HCT116 (cell line): Measurements from ENCODE around the gene STIM1. TPM values are rescaled to one million over a fixed set of nuclear protein-coding genes. Genes with fewer than 3 reads are reported as not detected.
"Not testable (repeated sequence)": the region's sequence is repeated elsewhere in the genome, so short reads cannot be mapped to it uniquely, and the experiment has no call there.

Source experiments
- ATAC-seq: fragments of 200-7000 bp; cut with Tn5 transposase; 2 replicates; pipeline ENCODE4 v1.9.1; 2020; ENCODE audit warnings: mild to moderate bottlenecking, moderate library complexity
- BruUV-seq: library from RNA; stranded (reverse); fragments of 400-500 nt; replicated peaks from 2 replicates; lab custom pipeline; 2021; lab: Mats Ljungman, UMichigan
- CTCF ChIA-PET: fragments of 300-600 bp; sonication (Branson Sonifier 250); formaldehyde crosslinking; loops from one replicate; lab custom pipeline; 2021; ENCODE audit warnings: antibody characterized with exemption; lab: Charles Lee
- POLR2A ChIA-PET: fragments of 300-600, 350-600 bp; sonication (Branson Sonifier 250); formaldehyde crosslinking; loops from one replicate; lab custom pipeline; 2021; ENCODE audit warnings: antibody characterized with exemption; lab: Charles Lee
- RAD21 ChIA-PET, 2 experiments: fragments of 300-600 bp; sonication (Branson Sonifier 250); formaldehyde crosslinking; loops; one replicate each; lab custom pipeline; 2023; ENCODE audit warnings: low total read pairs in 2 of 2; ENCODE audit not compliant: uncharacterized antibody in 2 of 2, unreplicated experiment in 2 of 2, low non-redundant PET in 1 of 2; lab: Charles Lee
- DNase-seq: peaks from one replicate; pipeline ENCODE4 v3.0.0-alpha.2; 2010; ENCODE audit warnings: low read depth, low spot score
- H2AFZ ChIP-seq: fragments of 200-600 bp; shearing (Covaris generic), sonication (generic); 2 replicates; pipeline ENCODE4 v1.6.1; 2017; ENCODE audit warnings: low read depth, mixed run types, mixed read lengths, antibody characterized with exemption, low read length; ENCODE audit not compliant: poor library complexity, severe bottlenecking
- H3K27ac ChIP-seq: 2 replicates; pipeline ENCODE4 v1.5.1; 2012; ENCODE audit warnings: low read depth, low read length
- H3K27me3 ChIP-seq: fragments of 200-600 bp; sonication (generic); 2 replicates; pipeline ENCODE4 v1.6.1; 2016; ENCODE audit warnings: mixed run types, low read length, mixed read lengths; ENCODE audit not compliant: insufficient read depth
- H3K36me3 ChIP-seq, 2 experiments: fragments of 200-500 bp in 1 of 2; fragments of 200-600 bp in 1 of 2; sonication (Bioruptor generic) in 1 of 2; sonication (generic) in 1 of 2; 2 replicates each; pipeline versions ENCODE4 v1.5.1 to v1.6.1; 2014 to 2016; ENCODE audit warnings: low read length in 2 of 2, inconsistent platforms in 1 of 2, mixed read lengths in 1 of 2, mixed run types in 1 of 2; ENCODE audit not compliant: insufficient read depth in 2 of 2, control insufficient read depth in 1 of 2
- H3K4me1 ChIP-seq, 2 experiments: fragments of 200-600 bp in 1 of 2; sonication (generic) in 1 of 2; 2 replicates each; pipeline versions ENCODE4 v1.5.1 to v1.6.1; 2012 to 2017; ENCODE audit warnings: low read length in 2 of 2, inconsistent platforms in 1 of 2, mild to moderate bottlenecking in 1 of 2, mixed read lengths in 1 of 2, mixed run types in 1 of 2, moderate library complexity in 1 of 2; ENCODE audit not compliant: insufficient read depth in 2 of 2, control insufficient read depth in 1 of 2
- H3K4me2 ChIP-seq: fragments of 200-600 bp; sonication (generic); 2 replicates; pipeline ENCODE4 v1.6.1; 2017; ENCODE audit warnings: mixed run types, low read length, mixed read lengths
- H3K4me3 ChIP-seq, 2 experiments: fragments of 200-600 bp in 1 of 2; sonication (generic) in 1 of 2; replicated peaks in 1 of 2; 2 replicates each; pipeline ENCODE4 v1.5.1; 2011 to 2016; ENCODE audit warnings: low read length in 2 of 2, control low read depth in 1 of 2, low read depth in 1 of 2, mild to moderate bottlenecking in 1 of 2, mixed read lengths in 1 of 2, mixed run types in 1 of 2
- H3K79me2 ChIP-seq: fragments of 200-600 bp; sonication (generic); 2 replicates; pipeline ENCODE4 v1.6.1; 2017; ENCODE audit warnings: mild to moderate bottlenecking, mixed run types, low read length, moderate library complexity, mixed read lengths; ENCODE audit not compliant: insufficient read depth
- H3K9ac ChIP-seq: fragments of 200-600 bp; sonication (generic); 2 replicates; pipeline ENCODE4 v1.6.1; 2016; ENCODE audit warnings: low read length, mixed read lengths
- H3K9me2 ChIP-seq: fragments of 200-600 bp; sonication (generic), shearing (Covaris generic); 2 replicates; pipeline ENCODE4 v1.6.1; 2017; ENCODE audit warnings: mixed run types, mild to moderate bottlenecking, moderate library complexity; ENCODE audit not compliant: insufficient read depth
- H3K9me3 ChIP-seq, 2 experiments: fragments of 200-500 bp in 1 of 2; fragments of 200-600 bp in 1 of 2; sonication (Bioruptor generic) in 1 of 2; sonication (generic) in 1 of 2; 2 replicates each; pipeline ENCODE4 v1.6.1; 2014 to 2017; ENCODE audit warnings: low read length in 2 of 2, mixed read lengths in 2 of 2, inconsistent platforms in 1 of 2, low read depth in 1 of 2, mild to moderate bottlenecking in 1 of 2, mixed run types in 1 of 2, moderate library complexity in 1 of 2; ENCODE audit not compliant: control insufficient read depth in 1 of 2, insufficient read depth in 1 of 2
- H4K20me1 ChIP-seq: fragments of 200-600 bp; sonication (generic), shearing (Covaris generic); 2 replicates; pipeline ENCODE4 v1.6.1; 2017; ENCODE audit warnings: mixed run types, mild to moderate bottlenecking, moderate library complexity; ENCODE audit not compliant: insufficient read depth
- EGR1 ChIP-seq: IDR thresholded peaks from 2 replicates; pipeline ENCODE4 v1.6.1; 2012; ENCODE audit warnings: low read depth
- EZH2phosphoT487 ChIP-seq: fragments of 200-600 bp; IDR thresholded peaks from 2 replicates; pipeline ENCODE4 v1.6.1; 2018; ENCODE audit warnings: antibody characterized with exemption, borderline replicate concordance
- POLR2A ChIP-seq: IDR thresholded peaks from 2 replicates; pipeline ENCODE4 v1.7.0; 2011; ENCODE audit warnings: borderline replicate concordance; ENCODE audit not compliant: insufficient read depth, insufficient read length; ENCODE audit errors: extremely low read depth
- SIN3A ChIP-seq: IDR thresholded peaks from 2 replicates; pipeline ENCODE4 v1.6.1; 2012; ENCODE audit warnings: low read depth
- SP1 ChIP-seq: IDR thresholded peaks from 2 replicates; pipeline ENCODE4 v1.6.1; 2012; ENCODE audit warnings: low read depth
- ZFX ChIP-seq: fragments of 450-650 bp; IDR thresholded peaks from 2 replicates; pipeline ENCODE4 v1.6.1; 2017
- intact Hi-C: fragments of 100-400 bp; cut with micrococcal nuclease; formaldehyde crosslinking; loops from 2 replicates; pipeline ENCODE4 v1.10.0; 2022
- total RNA-seq: library from RNA; stranded (reverse); gene quantifications from one replicate; pipeline ENCODE4 v1.2.1, GENCODE V29; 2021; ENCODE audit not compliant: unreplicated experiment

The STIM1 gene
- total RNA-seq, 1 experiment from 2014 or later = 22.3 TPM

DNA sequence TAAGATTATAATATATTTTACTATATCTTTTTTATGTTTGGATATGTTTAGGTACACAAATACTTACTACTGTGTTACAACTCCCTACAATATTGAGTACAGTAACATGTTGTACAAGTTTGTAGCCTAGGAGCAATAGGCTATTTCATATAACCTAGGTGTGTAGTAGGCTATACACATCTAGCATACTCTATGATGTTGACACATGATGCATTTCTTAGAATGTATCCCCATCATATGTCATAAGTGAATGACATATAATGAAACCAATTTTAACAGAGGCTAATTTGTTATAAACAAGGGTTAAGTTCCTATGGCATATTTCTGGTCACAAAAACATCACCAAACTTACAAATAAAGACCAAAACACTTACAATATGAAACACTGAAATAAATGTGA lies 152.7 kb downstream of the STIM1 start:
- POLR2A ChIA-PET = no interaction called here
- Histone ChIP-seq H3K9me2 (no peaks in the 10 kb centered on the region), H3K9ac (no peak overlapping the region), H2AFZ (no peak overlapping the region), H3K4me3 (no peak overlapping the region), H3K79me2 (no peaks in the 10 kb centered on the region), H3K36me3 (no peaks in the 10 kb centered on the region), H3K4me2 (no peak overlapping the region), H3K4me1 (no peaks in the 10 kb centered on the region), H4K20me1 (no peaks in the 10 kb centered on the region), H3K27me3 (no peaks in the 10 kb centered on the region), H3K27ac (no peak overlapping the region), H3K9me3 (no peaks in the 10 kb centered on the region)
- RAD21 ChIA-PET = no interaction called here
- ATAC-seq (no peak), DNase-seq (no peak)
- intact Hi-C loops = no loop called here
- BruUV-seq = no TSS peak
- CTCF ChIA-PET = no interaction called here
- no peak for TF ChIP-seq POLR2A
- TF ChIP-seq SP1 = no peak
- TF ChIP-seq EGR1 = no peak
- TF ChIP-seq ZFX = no peak
- TF ChIP-seq SIN3A = no peak
- TF ChIP-seq EZH2phosphoT487 = no peak

DNA sequence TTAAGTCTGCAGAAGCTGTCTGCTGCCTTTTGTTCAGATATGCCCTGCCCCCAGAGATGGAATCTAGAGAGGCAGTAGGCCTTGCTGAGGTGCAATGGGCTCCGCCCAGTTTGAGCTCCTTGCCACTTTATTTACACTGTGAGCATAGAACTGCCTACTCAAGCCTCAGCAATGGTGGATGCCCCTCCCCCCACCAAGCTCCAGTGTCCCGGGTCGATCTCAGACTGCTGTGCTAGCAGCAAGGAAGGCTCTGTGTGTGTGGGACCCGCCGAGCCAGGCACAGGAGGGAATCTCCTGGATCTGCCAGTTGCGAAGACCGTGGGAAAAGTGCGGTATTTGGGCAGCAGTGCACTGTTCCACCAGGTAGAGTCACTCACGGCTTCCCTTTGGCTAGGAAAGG lies 161.1 kb downstream of the STIM1 start:
- H2AFZ ChIP-seq, H4K20me1 ChIP-seq, BruUV-seq, CTCF ChIA-PET, H3K9ac ChIP-seq, RAD21 ChIA-PET, H3K36me3 ChIP-seq, ATAC-seq, H3K4me2 ChIP-seq, DNase-seq, POLR2A ChIA-PET, H3K9me2 ChIP-seq, H3K4me3 ChIP-seq, H3K9me3 ChIP-seq, H3K27ac ChIP-seq, H3K79me2 ChIP-seq, intact Hi-C loops, H3K4me1 ChIP-seq, H3K27me3 ChIP-seq: not testable (repeated sequence)
